ENCODE data around the gene MRPS7. TPM values are rescaled to one million over a fixed set of nuclear protein-coding genes. Genes with fewer than 3 reads are reported as not detected.

MRPS7 gene
- total and polyA plus RNA-seq, 8 donors, result 6.7 to 136 (median 49.6) TPM

DNA sequence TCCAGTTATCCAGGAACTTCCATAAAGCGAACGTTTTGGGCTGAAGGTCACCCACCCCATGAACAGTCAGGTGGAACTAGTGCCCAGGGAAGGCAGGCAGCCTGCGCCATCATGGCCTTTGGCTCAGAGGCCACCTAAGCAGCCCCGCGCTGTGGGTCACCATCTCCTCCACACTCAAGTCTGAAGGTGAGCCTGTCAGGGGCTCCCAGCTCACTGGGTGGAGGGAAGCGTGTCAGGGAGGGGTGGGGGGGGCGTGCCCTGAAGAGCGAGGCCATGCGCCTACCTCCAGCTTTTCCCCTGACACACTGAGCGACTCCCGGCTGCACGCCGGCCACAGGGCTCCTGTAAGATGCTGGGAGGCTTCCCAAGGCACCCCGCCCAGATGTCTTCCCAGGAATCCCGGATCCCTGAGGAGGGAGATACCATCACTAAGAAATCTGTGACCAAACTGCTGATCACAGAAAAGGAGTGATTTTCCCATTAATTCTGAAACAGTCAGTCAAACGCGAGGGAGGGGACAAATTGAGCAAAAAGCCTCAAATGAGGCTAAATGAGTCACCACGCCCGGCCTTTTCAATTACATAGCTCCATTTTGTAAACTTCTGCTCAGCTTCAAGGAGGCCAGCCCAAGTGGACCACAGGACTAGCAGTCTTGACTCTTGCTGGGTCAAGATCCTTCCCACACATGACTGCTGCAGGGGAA, 54.0 kb downstream of the MRPS7 start:
- H3K36me3 ChIP-seq, result peaks cover 12 to 34% (median 23%) of the 10 kb centered on the region in 4 donors
- intact Hi-C loops (cut with DNase I; ENCODE audit: low total_unique reads), result no loop called here
- DNase-seq, result no peak
- H3K27me3 ChIP-seq, result no peaks in the 10 kb centered on the region
- WGBS, 5 donors, result 74 to 85% (median 83%) methylated on average over 19 of the region's 19 CpGs
- TF ChIP-seq POLR2AphosphoS5 (IDR thresholded peaks at IDR 0.05) (no peak), EP300 (IDR thresholded peaks at IDR 0.05) (no peak), POLR2A (IDR thresholded peaks at IDR 0.05) (no peak), CTCF (IDR thresholded peaks at IDR 0.05) (no peak)
- peak overlapping the region in 2 of 5 donors; percentile 45 to 69 for H3K27ac ChIP-seq
- no peak overlapping the region for H3K4me3 ChIP-seq
- no peaks in the 10 kb centered on the region for H3K9me3 ChIP-seq
- H3K4me1 ChIP-seq, result peaks cover 0 to 39% (median 21%) of the 10 kb centered on the region in 4 donors

Other genes with a start within 250 kb of the MRPS7 start
- 10 to 100 TPM in 4 of 5 donors, 1 to 10 TPM in 1; 6.7 to 69.0 (median 29.2) TPM for gene MRPL58, start 249.2 kb upstream of the MRPS7 start, total RNA-seq
- gene MRPL58, start 249.2 kb upstream of the MRPS7 start, polyA plus RNA-seq, result 10 to 100 TPM; 42.1 to 57.1 (median 48.7) TPM
- gene ATP5PD, start 214.9 kb upstream of the MRPS7 start, total RNA-seq, result 100 to 1,000 TPM in 4 of 5 donors, 10 to 100 TPM in 1; 77.0 to 307 (median 205) TPM
- 100 to 1,000 TPM; 474 to 681 (median 546) TPM for gene ATP5PD, start 214.9 kb upstream of the MRPS7 start, polyA plus RNA-seq
- gene KCTD2, start 214.7 kb upstream of the MRPS7 start, total RNA-seq, result 10 to 100 TPM in 4 of 5 donors, 1 to 10 TPM in 1; 9.9 to 25.8 (median 12.5) TPM
- 10 to 100 TPM; 10.6 to 13.1 (median 11.2) TPM for gene KCTD2, start 214.7 kb upstream of the MRPS7 start, polyA plus RNA-seq
- gene SLC16A5, start 173.9 kb upstream of the MRPS7 start, total RNA-seq, result 100 to 1,000 TPM in 1 of 5 donors, 10 to 100 TPM in 4; 30.3 to 132 (median 57.1) TPM
- gene SLC16A5, start 173.9 kb upstream of the MRPS7 start, polyA plus RNA-seq, result 1 to 10 TPM; 6.8 to 9.0 (median 7.9) TPM
- 10 to 100 TPM in 4 of 5 donors, 1 to 10 TPM in 1; 2.2 to 26.8 (median 13.9) TPM for gene ARMC7, start 151.9 kb upstream of the MRPS7 start, total RNA-seq
- gene ARMC7, start 151.9 kb upstream of the MRPS7 start, polyA plus RNA-seq, result 10 to 100 TPM in 2 of 3 donors, 1 to 10 TPM in 1; 9.6 to 10.8 (median 10.7) TPM
- 100 to 1,000 TPM in 3 of 5 donors, 10 to 100 TPM in 2; 24.1 to 472 (median 150) TPM for gene NT5C, start 130.1 kb upstream of the MRPS7 start, total RNA-seq
- 100 to 1,000 TPM in 2 of 3 donors, 10 to 100 TPM in 1; 60.5 to 120 (median 117) TPM for gene NT5C, start 130.1 kb upstream of the MRPS7 start, polyA plus RNA-seq
- 100 to 1,000 TPM in 1 of 5 donors, 10 to 100 TPM in 3, 1 to 10 TPM in 1; 8.0 to 217 (median 61.9) TPM for gene JPT1, start 107.4 kb upstream of the MRPS7 start, total RNA-seq
- 100 to 1,000 TPM; 133 to 405 (median 227) TPM for gene JPT1, start 107.4 kb upstream of the MRPS7 start, polyA plus RNA-seq
- 10 to 100 TPM; 10.7 to 88.1 (median 53.6) TPM for gene SUMO2, start 78.9 kb upstream of the MRPS7 start, total RNA-seq
- 100 to 1,000 TPM in 2 of 3 donors, 10 to 100 TPM in 1; 66.0 to 141 (median 130) TPM for gene SUMO2, start 78.9 kb upstream of the MRPS7 start, polyA plus RNA-seq
- 100 to 1,000 TPM in 1 of 5 donors, 10 to 100 TPM in 4; 20.3 to 220 (median 29.2) TPM for gene NUP85, start 56.2 kb upstream of the MRPS7 start, total RNA-seq
- 10 to 100 TPM; 21.5 to 52.1 (median 37.3) TPM for gene NUP85, start 56.2 kb upstream of the MRPS7 start, polyA plus RNA-seq
- 10 to 100 TPM in 4 of 5 donors, 1 to 10 TPM in 1; 9.5 to 94.5 (median 58.5) TPM for gene GGA3, start 273 bp upstream of the MRPS7 start, total RNA-seq
- 10 to 100 TPM; 10.2 to 18.3 (median 11.8) TPM for gene GGA3, start 273 bp upstream of the MRPS7 start, polyA plus RNA-seq
- gene MIF4GD, start 9.4 kb downstream of the MRPS7 start, total RNA-seq, result 10 to 100 TPM in 2 of 5 donors, 1 to 10 TPM in 3; 3.5 to 12.5 (median 7.7) TPM
- gene MIF4GD, start 9.4 kb downstream of the MRPS7 start, polyA plus RNA-seq, result 10 to 100 TPM; 12.2 to 14.7 (median 12.9) TPM
- 10 to 100 TPM in 2 of 5 donors, 1 to 10 TPM in 3; 2.3 to 40.6 (median 6.4) TPM for gene SLC25A19, start 27.6 kb downstream of the MRPS7 start, total RNA-seq
- 10 to 100 TPM in 2 of 3 donors, 1 to 10 TPM in 1; 8.1 to 16.5 (median 11.7) TPM for gene SLC25A19, start 27.6 kb downstream of the MRPS7 start, polyA plus RNA-seq
- 100 to 1,000 TPM in 4 of 5 donors, 10 to 100 TPM in 1; 73.3 to 488 (median 135) TPM for gene GRB2, start 143.8 kb downstream of the MRPS7 start, total RNA-seq
- gene GRB2, start 143.8 kb downstream of the MRPS7 start, polyA plus RNA-seq, result 10 to 100 TPM; 32.5 to 48.9 (median 43.3) TPM
- gene TMEM94, start 194.8 kb downstream of the MRPS7 start, total RNA-seq, result 100 to 1,000 TPM in 3 of 5 donors, 10 to 100 TPM in 2; 31.9 to 466 (median 128) TPM
- 10 to 100 TPM; 16.6 to 28.5 (median 20.5) TPM for gene TMEM94, start 194.8 kb downstream of the MRPS7 start, polyA plus RNA-seq

Data from stomach (tissue), 9 donors.